Caco-2 (cell line): Measurements from ENCODE around the gene MX2. TPM values are rescaled to one million over a fixed set of nuclear protein-coding genes. Genes with fewer than 3 reads are reported as not detected.
A peak's percentile ranks its signal among the peaks of the same experiment; 100 is the strongest.

ENCODE experiments used
- BruUV-seq: library from RNA; stranded (reverse); fragments of 400-500 nt; replicated peaks from 2 replicates; lab custom pipeline; 2021; lab: Mats Ljungman, UMichigan
- CTCF ChIA-PET: fragments of 300-600 bp; sonication (Branson Sonifier 250); formaldehyde crosslinking; loops from one replicate; lab custom pipeline; 2022; ENCODE audit warnings: antibody characterized with exemption; lab: Charles Lee
- POLR2A ChIA-PET: fragments of 300-600 bp; sonication (Branson Sonifier 250); formaldehyde crosslinking; loops from one replicate; lab custom pipeline; 2022; ENCODE audit warnings: antibody characterized with exemption; lab: Charles Lee
- DNase-seq, 2 experiments: peaks; one replicate each; pipeline versions ENCODE4 v3.0.0 to v3.0.0-alpha.2; 2020 to 2022
- H3K27me3 ChIP-seq: replicated peaks from 2 replicates; pipeline ENCODE4 v1.6.0; 2011; ENCODE audit warnings: low read length; ENCODE audit not compliant: control insufficient read depth, insufficient read depth
- H3K36me3 ChIP-seq: 2 replicates; pipeline ENCODE4 v1.5.1; 2011; ENCODE audit warnings: low read length; ENCODE audit not compliant: control insufficient read depth, insufficient read depth
- H3K4me1 ChIP-seq: fragments of 250-450 bp; sonication (Bioruptor Pico); 2 replicates; pipeline ENCODE4 v1.5.1; 2020; ENCODE audit warnings: mild to moderate bottlenecking
- H3K4me3 ChIP-seq: 2 replicates; pipeline ENCODE4 v1.5.1; 2011; ENCODE audit warnings: low read depth, mild to moderate bottlenecking, control low read depth, low read length
- H3K9me3 ChIP-seq: fragments of 250-450 bp; sonication (Bioruptor Pico); 2 replicates; pipeline ENCODE4 v1.5.1; 2020; ENCODE audit warnings: mild to moderate bottlenecking, moderate library complexity
- H3K27ac Mint-ChIP-seq: one replicate; pipeline ENCODE4 v1.8.0; 2022; ENCODE audit warnings: mixed read lengths; ENCODE audit not compliant: unreplicated experiment
- H3K27me3 Mint-ChIP-seq: one replicate; pipeline ENCODE4 v1.8.0; 2022; ENCODE audit warnings: mixed read lengths; ENCODE audit not compliant: insufficient read depth, unreplicated experiment
- H3K36me3 Mint-ChIP-seq: one replicate; pipeline ENCODE4 v1.8.0; 2022; ENCODE audit warnings: mild to moderate bottlenecking, mixed read lengths; ENCODE audit not compliant: insufficient read depth, unreplicated experiment
- H3K4me1 Mint-ChIP-seq: one replicate; pipeline ENCODE4 v1.8.0; 2022; ENCODE audit warnings: low read depth, mixed read lengths; ENCODE audit not compliant: unreplicated experiment
- H3K4me3 Mint-ChIP-seq: one replicate; pipeline ENCODE4 v1.8.0; 2022; ENCODE audit warnings: mild to moderate bottlenecking, moderate library complexity, mixed read lengths; ENCODE audit not compliant: unreplicated experiment
- H3K9me3 Mint-ChIP-seq: one replicate; pipeline ENCODE4 v1.8.0; 2022; ENCODE audit warnings: mixed read lengths; ENCODE audit not compliant: unreplicated experiment
- intact Hi-C: fragments of 100-400 bp; cut with micrococcal nuclease; formaldehyde crosslinking; loops from one replicate; pipeline ENCODE4 v1.10.0; 2022; ENCODE audit not compliant: unreplicated experiment
- total RNA-seq: library from RNA; stranded (reverse); gene quantifications from 2 replicates; pipeline ENCODE4 v1.2.3, GENCODE V29; 2022
- TF ChIP-seq, protein P1 (sequence below), 2 experiments: fragments of 200-600 bp in 1 of 2; IDR thresholded peaks; 1 replicate in 1 of 2; 2 replicates in 1 of 2; pipeline versions ENCODE4 v1.5.1 to v1.8.0; 2011 to 2022; ENCODE audit warnings: antibody characterized with exemption in 1 of 2, control low read depth in 1 of 2, inconsistent platforms in 1 of 2, low read depth in 1 of 2, low read length in 1 of 2, mild to moderate bottlenecking in 1 of 2, moderate library complexity in 1 of 2; ENCODE audit not compliant: insufficient read depth in 1 of 2, severe bottlenecking in 1 of 2, unreplicated experiment in 1 of 2

The MX2 gene
- total RNA-seq, 1 experiment from 2014 or later = 0.84 TPM

DNA sequence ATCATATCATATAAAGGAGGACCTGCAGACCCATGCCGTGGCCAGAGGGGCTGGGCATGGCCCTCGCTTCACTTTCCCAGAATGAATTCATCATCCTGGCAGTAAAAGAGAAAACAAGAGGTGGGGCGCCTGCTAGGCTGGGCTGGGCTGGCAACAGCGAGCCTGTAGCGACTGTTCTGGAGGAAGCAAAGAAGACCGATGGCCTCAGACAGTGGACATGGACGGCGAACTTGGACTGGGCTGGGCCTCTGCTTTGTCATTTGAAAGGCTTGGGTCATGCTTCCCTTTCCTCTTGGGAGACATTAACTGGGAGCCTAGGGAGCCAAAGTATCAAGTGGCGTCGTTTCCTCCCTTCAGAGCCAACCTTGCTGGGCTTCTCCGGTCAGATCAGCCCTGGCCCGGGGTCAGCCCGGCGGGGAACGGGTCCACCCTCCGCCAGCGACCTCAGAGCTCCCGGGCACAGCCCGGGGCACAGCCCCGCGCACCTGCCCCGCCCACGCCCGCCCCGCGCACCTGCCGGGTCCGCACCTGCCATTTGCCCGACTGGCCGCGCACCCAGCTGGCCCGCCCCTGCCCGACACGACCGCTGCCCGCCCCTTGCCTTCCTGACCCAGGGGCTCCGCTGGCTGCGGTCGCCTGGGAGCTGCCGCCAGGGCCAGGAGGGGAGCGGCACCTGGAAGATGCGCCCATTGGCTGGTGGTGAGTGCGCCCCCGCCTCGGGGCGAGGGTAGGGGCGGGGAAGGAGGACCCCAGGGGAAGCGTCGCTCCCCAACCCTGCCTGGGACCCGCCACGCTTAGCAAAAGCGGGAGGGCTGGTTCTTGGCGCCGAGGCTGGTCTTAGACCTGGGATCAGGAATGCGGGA is 45.4 kb upstream of the MX2 start, which contains the start of gene FAM3B:
FAM3B (plus strand) TSS at position 602 of the 863 bp plus-strand sequence; CDS start at position 681, 79 bp downstream.
- peak within 1 kb of the TSS; percentile 52 for H3K4me3 ChIP-seq
- peak within 1 kb of the TSS; percentile 81 for H3K27ac Mint-ChIP-seq
- peak within 1 kb of the TSS; percentile 74 for H3K4me3 Mint-ChIP-seq

DNA sequence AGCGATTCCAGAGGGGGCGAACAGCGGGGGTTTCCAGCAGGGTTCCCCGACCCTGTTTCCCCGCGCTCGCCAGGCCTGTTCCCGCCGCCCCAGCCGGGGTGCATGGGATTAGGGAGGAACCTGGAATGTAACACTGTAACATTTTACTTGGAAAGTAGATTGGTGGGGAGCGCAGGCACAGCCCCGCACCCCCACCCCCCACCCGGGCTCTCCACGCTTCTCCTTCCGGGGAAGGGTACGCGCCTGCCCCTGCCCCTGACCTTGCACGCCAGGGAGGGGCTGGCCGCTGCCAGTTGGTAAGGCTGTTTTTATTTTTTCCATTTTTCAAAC is 44.8 kb upstream of the MX2 start:
- CTCF ChIA-PET = no interaction called here
- intact Hi-C loops = no loop called here
- Histone ChIP-seq H3K4me3 (peak overlapping the region; percentile 52), H3K36me3 (no peaks in the 10 kb centered on the region), H3K27me3 (no peaks in the 10 kb centered on the region), H3K4me1 (peaks cover 42% of the 10 kb centered on the region), H3K9me3 (no peaks in the 10 kb centered on the region)
- POLR2A ChIA-PET = interaction anchor here (0.6 kb wide), 1 partner anchor 129 kb away, joined by 5 read pairs; no protein-coding TSS in a partner anchor
- DNase-seq = no peak
- BruUV-seq = no TSS peak
- TF ChIP-seq, protein P1, sequence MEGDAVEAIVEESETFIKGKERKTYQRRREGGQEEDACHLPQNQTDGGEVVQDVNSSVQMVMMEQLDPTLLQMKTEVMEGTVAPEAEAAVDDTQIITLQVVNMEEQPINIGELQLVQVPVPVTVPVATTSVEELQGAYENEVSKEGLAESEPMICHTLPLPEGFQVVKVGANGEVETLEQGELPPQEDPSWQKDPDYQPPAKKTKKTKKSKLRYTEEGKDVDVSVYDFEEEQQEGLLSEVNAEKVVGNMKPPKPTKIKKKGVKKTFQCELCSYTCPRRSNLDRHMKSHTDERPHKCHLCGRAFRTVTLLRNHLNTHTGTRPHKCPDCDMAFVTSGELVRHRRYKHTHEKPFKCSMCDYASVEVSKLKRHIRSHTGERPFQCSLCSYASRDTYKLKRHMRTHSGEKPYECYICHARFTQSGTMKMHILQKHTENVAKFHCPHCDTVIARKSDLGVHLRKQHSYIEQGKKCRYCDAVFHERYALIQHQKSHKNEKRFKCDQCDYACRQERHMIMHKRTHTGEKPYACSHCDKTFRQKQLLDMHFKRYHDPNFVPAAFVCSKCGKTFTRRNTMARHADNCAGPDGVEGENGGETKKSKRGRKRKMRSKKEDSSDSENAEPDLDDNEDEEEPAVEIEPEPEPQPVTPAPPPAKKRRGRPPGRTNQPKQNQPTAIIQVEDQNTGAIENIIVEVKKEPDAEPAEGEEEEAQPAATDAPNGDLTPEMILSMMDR (IDR thresholded peaks at IDR 0.05; ENCODE audit: insufficient read depth in 1 of 2, low read depth in 1 of 2, low read length in 1 of 2, severe bottlenecking in 1 of 2, unreplicated experiment in 1 of 2) = no peak
- H3K36me3 Mint-ChIP-seq = peaks cover 2% of the 10 kb centered on the region
- peaks cover 25% of the 10 kb centered on the region for H3K4me1 Mint-ChIP-seq
- peak overlapping the region; percentile 81 for H3K27ac Mint-ChIP-seq
- no peaks in the 10 kb centered on the region for H3K27me3 Mint-ChIP-seq
- H3K4me3 Mint-ChIP-seq = peak overlapping the region; percentile 74
- H3K9me3 Mint-ChIP-seq = no peaks in the 10 kb centered on the region

More for the DNA sequence above, 45.4 kb upstream of the MX2 start, which contains the start of gene FAM3B:
- Mint-ChIP-seq H3K4me1 (peaks cover 19% of the 10 kb centered on the region), H3K27me3 (no peaks in the 10 kb centered on the region), H3K36me3 (no peaks in the 10 kb centered on the region), H3K9me3 (no peaks in the 10 kb centered on the region)
- BruUV-seq = no TSS peak
- no peaks in the 10 kb centered on the region for H3K36me3 ChIP-seq
- CTCF ChIA-PET = no interaction called here
- TF ChIP-seq, protein P1 (IDR thresholded peaks at IDR 0.05; ENCODE audit: insufficient read depth in 1 of 2, low read depth in 1 of 2, low read length in 1 of 2, severe bottlenecking in 1 of 2, unreplicated experiment in 1 of 2) = no peak
- H3K4me1 ChIP-seq = peaks cover 36% of the 10 kb centered on the region
- H3K27me3 ChIP-seq = no peaks in the 10 kb centered on the region
- POLR2A ChIA-PET = interaction anchor here (0.6 kb wide), 1 partner anchor 130 kb away, joined by 5 read pairs; no protein-coding TSS in a partner anchor
- DNase-seq = peak; percentile 74 to 79
- H3K9me3 ChIP-seq = no peaks in the 10 kb centered on the region
- intact Hi-C loops = no loop called here

DNA sequence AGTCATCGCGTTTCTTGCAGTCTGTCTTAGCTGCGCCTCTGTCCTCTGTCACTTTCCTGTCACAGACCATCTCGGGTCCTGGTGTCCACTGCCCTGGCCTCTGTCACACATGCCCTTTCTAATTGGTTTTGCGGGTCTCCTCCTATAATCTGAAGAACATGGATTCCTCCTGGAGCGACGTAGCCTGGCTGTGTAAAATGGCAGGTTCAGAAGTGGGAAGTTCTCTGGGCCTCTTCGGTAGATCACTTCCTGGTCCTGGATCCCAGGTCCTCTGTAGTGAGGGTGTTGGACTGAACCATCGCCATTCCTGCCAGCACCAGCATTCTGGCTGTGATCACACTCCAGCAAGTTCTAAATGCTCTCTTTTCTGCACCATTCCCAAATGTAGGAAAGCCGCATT is 44.4 kb upstream of the MX2 start:
- peaks cover 26% of the 10 kb centered on the region for H3K4me1 Mint-ChIP-seq
- H3K9me3 Mint-ChIP-seq = no peaks in the 10 kb centered on the region
- H3K36me3 Mint-ChIP-seq = peaks cover 7% of the 10 kb centered on the region
- intact Hi-C loops = no loop called here
- H3K36me3 ChIP-seq = no peaks in the 10 kb centered on the region
- peak overlapping the region; percentile 81 for H3K27ac Mint-ChIP-seq
- TF ChIP-seq, protein P1 (IDR thresholded peaks at IDR 0.05; ENCODE audit: insufficient read depth in 1 of 2, low read depth in 1 of 2, low read length in 1 of 2, severe bottlenecking in 1 of 2, unreplicated experiment in 1 of 2) = no peak
- H3K27me3 Mint-ChIP-seq = no peaks in the 10 kb centered on the region
- peak overlapping the region; percentile 74 for H3K4me3 Mint-ChIP-seq
- no peak overlapping the region for H3K4me3 ChIP-seq
- H3K9me3 ChIP-seq = no peaks in the 10 kb centered on the region
- H3K4me1 ChIP-seq = peaks cover 43% of the 10 kb centered on the region
- ChIA-PET POLR2A (no interaction called here), CTCF (no interaction called here)
- no peaks in the 10 kb centered on the region for H3K27me3 ChIP-seq
- no TSS peak for BruUV-seq
- DNase-seq = no peak
